Mesenchymal stem cell (in vitro differentiated cells and primary cell): ENCODE results near the gene NOMO2.
"Not testable (repeated sequence)": the region's sequence is repeated elsewhere in the genome, so short reads cannot be mapped to it uniquely, and the experiment has no call there.

Experiments
- DNase-seq: peaks from one replicate; pipeline ENCODE4 v3.0.0-alpha.2; 2013
- H2AFZ ChIP-seq: one replicate; pipeline ENCODE4 v1.6.1; 2013; ENCODE audit warnings: low read depth, mild to moderate bottlenecking, control low read depth, inconsistent platforms, low read length, moderate library complexity
- H2AK5ac ChIP-seq: 2 replicates; pipeline ENCODE4 v1.6.1; 2013; ENCODE audit warnings: low read length, moderate library complexity, mild to moderate bottlenecking, inconsistent platforms; ENCODE audit not compliant: severe bottlenecking
- H2BK120ac ChIP-seq: one replicate; pipeline ENCODE4 v1.6.1; 2013; ENCODE audit warnings: low read depth, mild to moderate bottlenecking, inconsistent platforms, low read length, moderate library complexity
- H2BK12ac ChIP-seq, 2 experiments: one replicate each; pipeline ENCODE4 v1.6.1; 2013; ENCODE audit warnings: inconsistent platforms in 2 of 2, low read length in 2 of 2, mild to moderate bottlenecking in 2 of 2, moderate library complexity in 2 of 2, control low read depth in 1 of 2
- H2BK15ac ChIP-seq: one replicate; pipeline ENCODE4 v1.6.1; 2013; ENCODE audit warnings: mild to moderate bottlenecking, low read depth, inconsistent platforms; ENCODE audit not compliant: poor library complexity, severe bottlenecking
- H2BK5ac ChIP-seq: 2 replicates; pipeline ENCODE4 v1.6.1; 2013; ENCODE audit warnings: low read depth, mild to moderate bottlenecking, low read length, control low read depth, inconsistent platforms; ENCODE audit not compliant: poor library complexity, severe bottlenecking
- H3K14ac ChIP-seq, 2 experiments: one replicate each; pipeline ENCODE4 v1.6.1; 2013; ENCODE audit warnings: inconsistent platforms in 2 of 2, low read length in 2 of 2, control low read depth in 1 of 2, mild to moderate bottlenecking in 1 of 2, moderate library complexity in 1 of 2
- H3K18ac ChIP-seq, 2 experiments: one replicate each; pipeline ENCODE4 v1.6.1; 2013; ENCODE audit warnings: inconsistent platforms in 2 of 2, low read length in 2 of 2, control low read depth in 1 of 2, low read depth in 1 of 2, mild to moderate bottlenecking in 1 of 2
- H3K23ac ChIP-seq, 2 experiments: one replicate each; pipeline ENCODE4 v1.6.1; 2013; ENCODE audit warnings: inconsistent platforms in 2 of 2, low read length in 2 of 2, mild to moderate bottlenecking in 2 of 2, moderate library complexity in 2 of 2, control low read depth in 1 of 2
- H3K27ac ChIP-seq: 2 replicates; pipeline ENCODE4 v1.5.1; 2013; ENCODE audit warnings: mild to moderate bottlenecking, moderate library complexity, low read length, control low read depth, inconsistent platforms; ENCODE audit not compliant: poor library complexity, severe bottlenecking
- H3K27me3 ChIP-seq, 2 experiments: 2 replicates each; pipeline versions ENCODE4 v1.6.1 to v1.7.0; 2013; ENCODE audit warnings: low read length in 2 of 2, mild to moderate bottlenecking in 2 of 2, moderate library complexity in 2 of 2, control low read depth in 1 of 2, inconsistent platforms in 1 of 2; ENCODE audit not compliant: control insufficient read depth in 1 of 2, insufficient read depth in 1 of 2
- H3K36me3 ChIP-seq, 2 experiments: 2 replicates each; pipeline versions ENCODE4 v1.6.1 to v1.7.0; 2013; ENCODE audit warnings: low read length in 2 of 2, control low read depth in 1 of 2, inconsistent platforms in 1 of 2, low read depth in 1 of 2, mild to moderate bottlenecking in 1 of 2; ENCODE audit not compliant: insufficient read depth in 2 of 2, control insufficient read depth in 1 of 2
- H3K4ac ChIP-seq, 2 experiments: one replicate each; pipeline ENCODE4 v1.6.1; 2013; ENCODE audit warnings: inconsistent platforms in 2 of 2, low read length in 2 of 2, mild to moderate bottlenecking in 2 of 2, moderate library complexity in 2 of 2, control low read depth in 1 of 2, low read depth in 1 of 2
- H3K4me1 ChIP-seq: 2 replicates; pipeline ENCODE4 v1.6.1; 2013; ENCODE audit warnings: low read depth, low read length, control low read depth; ENCODE audit not compliant: control insufficient read depth, insufficient read depth
- H3K4me2 ChIP-seq: 2 replicates; pipeline ENCODE4 v1.6.1; 2013; ENCODE audit warnings: low read length, mild to moderate bottlenecking, inconsistent platforms; ENCODE audit not compliant: poor library complexity, severe bottlenecking
- H3K4me3 ChIP-seq, 2 experiments: 2 replicates each; pipeline versions ENCODE4 v1.5.1 to v1.7.0; 2013; ENCODE audit warnings: low read length in 2 of 2, mild to moderate bottlenecking in 2 of 2, control low read depth in 1 of 2, low read depth in 1 of 2; ENCODE audit not compliant: insufficient read depth in 1 of 2
- H3K79me1 ChIP-seq: replicated peaks from 2 replicates; pipeline ENCODE4 v1.6.1; 2013; ENCODE audit warnings: mild to moderate bottlenecking, control low read depth, low read length, inconsistent platforms; ENCODE audit not compliant: poor library complexity, severe bottlenecking
- H3K9ac ChIP-seq: 2 replicates; pipeline ENCODE4 v1.7.0; 2013; ENCODE audit warnings: mild to moderate bottlenecking, low read length, moderate library complexity
- H3K9me3 ChIP-seq: 2 replicates; pipeline ENCODE4 v1.7.0; 2013; ENCODE audit warnings: mild to moderate bottlenecking, low read length; ENCODE audit not compliant: control insufficient read depth
- H4K8ac ChIP-seq: one replicate; pipeline ENCODE4 v1.6.1; 2013; ENCODE audit warnings: inconsistent platforms, mild to moderate bottlenecking, low read length, moderate library complexity
- H4K91ac ChIP-seq: one replicate; pipeline ENCODE4 v1.6.1; 2013; ENCODE audit warnings: mild to moderate bottlenecking, low read length, inconsistent platforms
- WGBS: methylation state at CpG from one replicate; pipeline ENCODE4 v1.1.7; 2013; ENCODE audit warnings: mixed read lengths; 5-methylcytosine and 5-hydroxymethylcytosine counted together

The NOMO2 gene

GRCh38 chr16:18547382-18547781 is 14.5 kb downstream of the NOMO2 start:
- H2BK5ac ChIP-seq, DNase-seq, H3K4me3 ChIP-seq, H2BK120ac ChIP-seq, H3K4ac ChIP-seq, H3K4me1 ChIP-seq, H4K8ac ChIP-seq, H3K79me1 ChIP-seq, H3K36me3 ChIP-seq, H3K9ac ChIP-seq, H2AK5ac ChIP-seq, H3K18ac ChIP-seq, H3K4me2 ChIP-seq, H3K9me3 ChIP-seq, H2BK12ac ChIP-seq, H2BK15ac ChIP-seq, H3K27me3 ChIP-seq, H2AFZ ChIP-seq, H4K91ac ChIP-seq, H3K14ac ChIP-seq, H3K27ac ChIP-seq, H3K23ac ChIP-seq: not testable (repeated sequence)
- WGBS: 100% methylated on average over 1 of the region's 6 CpGs

GRCh38 chr16:18546853-18547252 is 15.0 kb downstream of the NOMO2 start:
- H3K14ac ChIP-seq, H2BK120ac ChIP-seq, H2BK5ac ChIP-seq, H3K4me2 ChIP-seq, H3K9me3 ChIP-seq, H4K8ac ChIP-seq, H3K27me3 ChIP-seq, DNase-seq, H3K9ac ChIP-seq, H2BK12ac ChIP-seq, H2BK15ac ChIP-seq, H3K4me1 ChIP-seq, H2AK5ac ChIP-seq, H3K27ac ChIP-seq, H3K36me3 ChIP-seq, H3K4ac ChIP-seq, H4K91ac ChIP-seq, H3K23ac ChIP-seq, H3K4me3 ChIP-seq, H2AFZ ChIP-seq, H3K18ac ChIP-seq, H3K79me1 ChIP-seq: not testable (repeated sequence)
- WGBS: no CpG with 5 or more reads among the region's 5 CpGs

- not testable (repeated sequence) for H2AFZ ChIP-seq, H3K18ac ChIP-seq, H3K23ac ChIP-seq, H3K79me1 ChIP-seq, H2AK5ac ChIP-seq, H3K14ac ChIP-seq, H3K9ac ChIP-seq, H2BK120ac ChIP-seq, H3K4me2 ChIP-seq, H3K4me3 ChIP-seq, H3K4ac ChIP-seq, H4K8ac ChIP-seq, H3K4me1 ChIP-seq, H3K27me3 ChIP-seq, H2BK15ac ChIP-seq, H2BK12ac ChIP-seq, H3K36me3 ChIP-seq, H3K27ac ChIP-seq, H3K9me3 ChIP-seq, H2BK5ac ChIP-seq, H4K91ac ChIP-seq, DNase-seq
- WGBS: no CpG with 5 or more reads among the region's 6 CpGs
These were observed 17.4 kb downstream of the NOMO2 start for GRCh38 chr16:18544232-18545081.

GRCh38 chr16:18541912-18542311 is 20.0 kb downstream of the NOMO2 start:
- H3K27me3 ChIP-seq, H2AFZ ChIP-seq, H3K4me2 ChIP-seq, H4K91ac ChIP-seq, H2BK5ac ChIP-seq, H3K9ac ChIP-seq, H3K4me3 ChIP-seq, H3K36me3 ChIP-seq, H2BK15ac ChIP-seq, H3K18ac ChIP-seq, H3K27ac ChIP-seq, DNase-seq, H2BK120ac ChIP-seq, H3K4ac ChIP-seq, H3K4me1 ChIP-seq, H3K9me3 ChIP-seq, H2AK5ac ChIP-seq, H2BK12ac ChIP-seq, H3K79me1 ChIP-seq, H4K8ac ChIP-seq, H3K23ac ChIP-seq, H3K14ac ChIP-seq: not testable (repeated sequence)
- WGBS: no CpG with 5 or more reads among the region's 5 CpGs
